ENCODE data around the gene LDB3. TPM values are rescaled to one million over a fixed set of nuclear protein-coding genes. Genes with fewer than 3 reads are reported as not detected.

LDB3 gene
- total and polyA plus RNA-seq, 9 donors, result 208 to 829 (median 592) TPM

DNA sequence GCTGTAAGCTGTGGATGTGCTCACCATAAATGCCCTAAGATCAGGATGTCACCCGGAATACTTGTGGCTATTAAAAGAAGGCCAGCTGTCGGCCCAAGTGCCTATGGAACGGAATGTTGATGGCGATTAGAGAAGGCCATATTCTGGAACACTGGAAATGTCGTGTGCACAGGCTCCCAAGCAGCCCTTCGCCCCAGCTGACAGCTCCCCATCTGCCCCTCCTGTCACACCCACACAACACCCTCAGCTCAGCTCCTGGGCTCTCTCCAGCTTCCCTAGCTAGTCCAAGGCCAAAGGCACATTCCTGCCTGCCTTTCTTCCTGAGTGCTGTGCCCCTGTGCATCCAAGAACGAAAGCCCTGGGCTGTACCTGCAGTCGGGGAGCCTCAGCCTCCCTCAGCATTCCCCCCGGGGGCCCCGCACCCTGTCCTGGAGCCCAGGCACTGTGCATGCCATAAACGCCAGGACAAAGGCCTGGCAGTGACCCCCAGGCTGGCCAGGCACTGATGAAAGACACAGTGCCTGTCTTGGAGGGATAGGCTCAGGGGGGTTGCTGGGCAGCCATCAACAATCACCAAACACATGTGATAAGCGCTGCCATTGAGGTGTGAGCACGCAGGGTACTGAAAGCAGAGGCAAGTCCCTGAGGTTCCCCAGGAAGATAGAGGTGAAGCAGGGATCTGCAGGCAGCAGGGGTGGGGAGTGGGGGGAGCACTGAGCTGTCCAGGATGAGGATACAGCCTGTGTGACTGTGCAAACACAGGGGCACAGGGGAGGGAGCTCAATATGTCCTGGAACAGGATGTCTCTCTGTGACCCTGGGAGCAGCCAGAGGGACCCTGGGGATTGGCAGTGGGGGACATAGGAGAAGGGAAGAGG, 3.7 kb upstream of the LDB3 start:
- no peak overlapping the region for H3K4me3 ChIP-seq (ENCODE audit: low read length)
- DNase-seq, result peak; percentile 86

DNA sequence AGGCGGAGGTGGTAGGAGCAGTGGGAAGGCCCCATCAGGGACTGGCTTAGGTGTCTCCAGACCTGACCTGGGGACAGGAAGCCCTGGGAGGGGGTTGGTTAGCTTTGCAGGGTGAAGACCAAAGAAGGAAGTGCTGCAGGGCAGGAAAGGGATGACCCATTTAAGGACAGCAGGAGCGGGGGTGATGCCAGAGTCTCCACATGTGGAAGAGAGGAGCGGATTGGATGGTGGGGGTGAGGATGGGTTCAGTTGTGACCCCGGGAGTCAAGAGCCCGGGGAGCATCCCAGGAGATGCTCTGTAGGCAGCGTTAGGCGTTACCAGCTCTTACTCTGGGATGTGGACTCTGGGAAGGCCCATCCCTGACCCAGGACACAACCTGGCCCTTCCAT, 3.1 kb upstream of the LDB3 start:
- DNase-seq, result no peak
- WGBS (ENCODE audit: insufficient coverage), result 62% methylated on average over 5 of the region's 7 CpGs
- H3K9me3 ChIP-seq (replicated peaks; ENCODE audit: control insufficient read depth, low read depth, low read length), result no peaks in the 10 kb centered on the region
- peaks cover 13% of the 10 kb centered on the region for H3K36me3 ChIP-seq (ENCODE audit: control insufficient read depth, insufficient read depth, low read length)
- H3K4me3 ChIP-seq (ENCODE audit: low read length), result no peak overlapping the region
- no peaks in the 10 kb centered on the region for H3K27me3 ChIP-seq (ENCODE audit: control insufficient read depth, insufficient read depth, low read length)
- peak overlapping the region; percentile 91 for H3K27ac ChIP-seq (ENCODE audit: low read length)
- peaks cover 91% of the 10 kb centered on the region for H3K4me1 ChIP-seq (ENCODE audit: control insufficient read depth, insufficient read depth, low read length)

More for the DNA sequence above, 3.7 kb upstream of the LDB3 start:
- Histone ChIP-seq H3K36me3 (ENCODE audit: control insufficient read depth, insufficient read depth, low read length) (peaks cover 10% of the 10 kb centered on the region), H3K27me3 (ENCODE audit: control insufficient read depth, insufficient read depth, low read length) (peaks cover 1% of the 10 kb centered on the region), H3K9me3 (replicated peaks; ENCODE audit: control insufficient read depth, low read depth, low read length) (no peaks in the 10 kb centered on the region), H3K4me1 (ENCODE audit: control insufficient read depth, insufficient read depth, low read length) (peaks cover 84% of the 10 kb centered on the region), H3K27ac (ENCODE audit: low read length) (peak overlapping the region; percentile 91)
- 66% methylated on average over 12 of the region's 13 CpGs for WGBS (ENCODE audit: insufficient coverage)

DNA sequence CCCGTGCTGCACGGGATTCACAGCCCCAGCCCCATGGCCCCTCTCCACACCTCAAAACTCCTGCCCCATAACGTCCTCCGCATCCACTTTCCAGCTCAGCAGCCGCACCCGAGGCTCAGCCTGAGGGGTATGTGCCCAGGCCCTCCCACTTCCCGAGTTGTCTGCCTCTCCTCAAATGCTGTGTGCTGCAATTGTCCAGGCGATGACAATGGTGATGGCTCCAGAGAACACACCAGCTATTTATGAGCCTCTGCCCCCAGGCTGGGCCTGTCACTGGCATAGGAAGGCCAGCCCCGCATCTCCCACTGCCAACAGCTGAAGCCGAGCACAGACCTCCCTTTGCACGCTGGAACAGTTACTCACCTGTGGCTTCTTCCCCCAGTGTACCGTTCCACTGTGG, 2.4 kb upstream of the LDB3 start:
- H3K4me3 ChIP-seq (ENCODE audit: low read length), result no peak overlapping the region
- H3K36me3 ChIP-seq (ENCODE audit: control insufficient read depth, insufficient read depth, low read length), result peaks cover 13% of the 10 kb centered on the region
- DNase-seq, result no peak
- WGBS (ENCODE audit: insufficient coverage), result 47% methylated on average over 12 of the region's 12 CpGs
- H3K9me3 ChIP-seq (replicated peaks; ENCODE audit: control insufficient read depth, low read depth, low read length), result no peaks in the 10 kb centered on the region
- peak overlapping the region; percentile 91 for H3K27ac ChIP-seq (ENCODE audit: low read length)
- H3K4me1 ChIP-seq (ENCODE audit: control insufficient read depth, insufficient read depth, low read length), result peaks cover 93% of the 10 kb centered on the region
- H3K27me3 ChIP-seq (ENCODE audit: control insufficient read depth, insufficient read depth, low read length), result no peaks in the 10 kb centered on the region

DNA sequence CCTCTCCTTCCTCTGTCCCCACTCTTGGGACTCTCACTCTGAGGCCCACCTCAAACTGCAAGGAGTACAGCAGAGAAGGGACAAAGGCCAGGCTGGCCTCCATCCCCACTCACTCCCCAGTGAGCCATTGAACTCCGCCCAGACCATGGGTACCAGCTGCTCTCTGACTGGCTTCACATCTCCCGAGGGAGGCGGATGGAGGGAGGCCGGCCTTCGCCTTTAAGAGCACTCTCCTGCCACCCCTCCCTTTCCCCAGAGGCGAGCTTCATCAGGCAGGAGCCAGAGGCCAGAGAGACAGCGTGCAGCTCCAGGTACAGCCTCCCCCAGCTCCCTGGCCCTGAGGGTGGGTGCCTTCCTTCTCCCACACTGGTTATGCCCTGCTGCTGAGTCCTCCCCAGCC, 1.8 kb upstream of the LDB3 start:
- H3K27me3 ChIP-seq (ENCODE audit: control insufficient read depth, insufficient read depth, low read length), result no peaks in the 10 kb centered on the region
- H3K36me3 ChIP-seq (ENCODE audit: control insufficient read depth, insufficient read depth, low read length), result peaks cover 13% of the 10 kb centered on the region
- H3K9me3 ChIP-seq (replicated peaks; ENCODE audit: control insufficient read depth, low read depth, low read length), result no peaks in the 10 kb centered on the region
- 60% methylated on average over 2 of the region's 7 CpGs for WGBS (ENCODE audit: insufficient coverage)
- H3K4me3 ChIP-seq (ENCODE audit: low read length), result peak overlapping the region; percentile 45
- peaks cover 92% of the 10 kb centered on the region for H3K4me1 ChIP-seq (ENCODE audit: control insufficient read depth, insufficient read depth, low read length)
- DNase-seq, result no peak
- H3K27ac ChIP-seq (ENCODE audit: low read length), result peak overlapping the region; percentile 91

DNA sequence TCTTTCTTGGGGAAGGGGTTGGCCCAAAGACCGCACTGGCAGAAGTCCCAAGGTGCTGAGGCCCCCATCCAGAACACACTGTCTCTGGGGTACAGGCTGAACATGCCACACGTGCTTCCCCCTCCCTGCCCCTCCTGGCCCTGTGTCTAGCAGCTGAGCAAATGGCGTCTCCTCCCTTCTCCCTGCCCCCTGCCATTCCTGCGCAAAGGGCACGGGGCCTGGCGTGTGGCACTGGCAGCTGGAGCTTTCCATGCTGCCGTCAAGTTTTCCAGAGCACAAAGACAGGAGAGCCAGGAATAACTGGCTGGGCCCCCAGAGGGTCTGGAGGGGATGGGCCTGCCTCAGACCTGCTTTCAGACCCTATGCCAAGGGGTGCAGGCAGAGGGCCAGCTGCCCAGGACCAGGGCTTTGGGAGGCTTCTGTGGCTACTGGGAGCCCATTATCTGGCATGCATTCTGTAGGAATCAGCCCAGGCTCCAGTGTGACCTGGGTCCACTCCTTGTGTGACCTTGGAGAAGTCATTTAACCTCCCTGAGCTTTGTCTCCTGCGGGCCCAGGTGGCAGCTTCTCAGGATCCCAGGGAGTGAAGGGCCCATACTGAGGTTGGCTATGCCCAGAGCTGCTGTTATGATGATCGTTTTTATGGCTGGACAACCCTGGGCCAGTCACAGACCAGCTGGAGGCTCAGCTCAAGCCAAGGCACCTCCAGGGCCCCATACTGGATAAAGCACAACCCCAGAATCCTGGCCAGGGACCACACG, 710 bp upstream of the LDB3 start:
- peak; percentile 86 for DNase-seq
- peaks cover 92% of the 10 kb centered on the region for H3K4me1 ChIP-seq (ENCODE audit: control insufficient read depth, insufficient read depth, low read length)
- peaks cover 13% of the 10 kb centered on the region for H3K36me3 ChIP-seq (ENCODE audit: control insufficient read depth, insufficient read depth, low read length)
- H3K27ac ChIP-seq (ENCODE audit: low read length), result peak overlapping the region; percentile 91
- WGBS (ENCODE audit: insufficient coverage), result 62% methylated on average over 9 of the region's 10 CpGs
- H3K4me3 ChIP-seq (ENCODE audit: low read length), result peak overlapping the region; percentile 45
- no peaks in the 10 kb centered on the region for H3K9me3 ChIP-seq (replicated peaks; ENCODE audit: control insufficient read depth, low read depth, low read length)
- no peaks in the 10 kb centered on the region for H3K27me3 ChIP-seq (ENCODE audit: control insufficient read depth, insufficient read depth, low read length)

DNA sequence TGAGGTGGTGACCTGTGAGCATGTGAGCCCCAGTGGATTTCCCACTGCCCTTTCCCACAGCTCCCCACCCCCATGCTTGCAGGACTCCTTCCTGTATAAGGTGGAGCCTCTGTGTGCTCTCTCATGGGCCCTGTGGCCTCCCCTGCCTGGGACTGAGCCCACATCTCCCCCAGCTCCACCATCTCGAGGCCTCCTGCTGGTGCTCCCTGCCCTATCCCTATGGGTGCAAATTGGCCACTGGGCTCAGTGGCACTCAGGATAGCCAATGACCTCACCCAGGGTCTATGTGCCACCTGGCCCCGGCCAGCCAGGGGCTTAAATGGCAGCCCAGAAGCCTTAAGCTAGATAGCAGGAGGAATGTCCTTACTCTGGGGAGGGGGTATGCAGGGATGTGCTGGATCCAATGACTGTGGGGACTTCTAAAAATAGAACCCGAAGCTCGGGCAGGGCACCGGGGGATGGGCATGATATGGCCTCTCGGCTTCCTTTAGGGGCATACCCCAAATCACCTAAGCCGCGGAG, 2.0 kb downstream of the LDB3 start:
- peak; percentile 67 for DNase-seq
- H3K4me1 ChIP-seq (ENCODE audit: control insufficient read depth, insufficient read depth, low read length), result peaks cover 92% of the 10 kb centered on the region
- peaks cover 24% of the 10 kb centered on the region for H3K36me3 ChIP-seq (ENCODE audit: control insufficient read depth, insufficient read depth, low read length)
- H3K27me3 ChIP-seq (ENCODE audit: control insufficient read depth, insufficient read depth, low read length), result no peaks in the 10 kb centered on the region
- H3K4me3 ChIP-seq (ENCODE audit: low read length), result peak overlapping the region; percentile 65
- H3K27ac ChIP-seq (ENCODE audit: low read length), result peak overlapping the region; percentile 96
- 70% methylated on average over 5 of the region's 8 CpGs for WGBS (ENCODE audit: insufficient coverage)
- H3K9me3 ChIP-seq (replicated peaks; ENCODE audit: control insufficient read depth, low read depth, low read length), result no peaks in the 10 kb centered on the region

DNA sequence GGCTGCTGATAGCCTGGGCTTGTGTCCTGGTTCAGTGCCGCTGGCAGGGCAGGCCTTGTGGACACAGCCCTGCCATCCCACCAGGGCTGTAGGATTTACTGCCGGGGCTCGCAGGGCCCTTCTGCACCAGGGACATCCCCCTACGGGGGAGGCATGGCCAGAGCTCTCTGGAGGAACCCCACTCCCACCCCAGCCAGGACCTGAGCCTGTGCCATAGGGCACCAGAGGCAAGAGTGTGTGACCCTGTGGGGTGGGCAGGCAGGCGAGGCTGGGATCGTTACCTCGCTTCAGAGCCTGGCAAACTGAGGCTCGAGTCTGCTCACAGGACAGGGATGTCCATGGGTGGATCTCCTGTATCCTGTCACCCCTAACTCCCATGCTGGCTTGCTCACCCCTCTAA, 2.6 kb downstream of the LDB3 start:
- Histone ChIP-seq H3K36me3 (ENCODE audit: control insufficient read depth, insufficient read depth, low read length) (peaks cover 29% of the 10 kb centered on the region), H3K9me3 (replicated peaks; ENCODE audit: control insufficient read depth, low read depth, low read length) (no peaks in the 10 kb centered on the region), H3K4me3 (ENCODE audit: low read length) (peak overlapping the region; percentile 65), H3K27me3 (ENCODE audit: control insufficient read depth, insufficient read depth, low read length) (no peaks in the 10 kb centered on the region), H3K27ac (ENCODE audit: low read length) (peak overlapping the region; percentile 96), H3K4me1 (ENCODE audit: control insufficient read depth, insufficient read depth, low read length) (peaks cover 92% of the 10 kb centered on the region)
- 80% methylated on average over 1 of the region's 8 CpGs for WGBS (ENCODE audit: insufficient coverage)
- no peak for DNase-seq

DNA sequence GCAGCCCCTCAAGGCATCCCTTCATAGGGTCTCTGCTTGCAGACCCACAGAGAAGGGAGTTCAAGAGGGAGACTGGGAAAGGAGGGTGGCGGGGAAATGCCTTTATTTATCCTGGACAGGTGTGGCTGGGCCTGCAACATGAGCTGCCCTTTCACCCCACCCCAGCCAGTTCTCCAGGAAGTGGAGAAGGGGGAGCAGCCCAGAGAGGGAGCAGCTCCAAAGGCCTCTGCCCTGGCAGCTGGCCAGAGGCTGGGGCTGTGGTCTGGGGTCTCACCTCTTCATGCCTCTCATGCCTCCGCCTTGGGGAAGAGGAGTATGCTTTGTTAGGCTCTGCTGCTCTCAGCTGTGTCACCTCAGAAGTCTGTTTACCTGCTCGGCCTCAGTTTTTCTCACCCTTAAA, 3.1 kb downstream of the LDB3 start:
- peaks cover 92% of the 10 kb centered on the region for H3K4me1 ChIP-seq (ENCODE audit: control insufficient read depth, insufficient read depth, low read length)
- H3K27ac ChIP-seq (ENCODE audit: low read length), result peak overlapping the region; percentile 96
- DNase-seq, result peak; percentile 43
- H3K36me3 ChIP-seq (ENCODE audit: control insufficient read depth, insufficient read depth, low read length), result peaks cover 33% of the 10 kb centered on the region
- no peaks in the 10 kb centered on the region for H3K9me3 ChIP-seq (replicated peaks; ENCODE audit: control insufficient read depth, low read depth, low read length)
- peak overlapping the region; percentile 65 for H3K4me3 ChIP-seq (ENCODE audit: low read length)
- WGBS (ENCODE audit: insufficient coverage), result 83% methylated on average over 1 of the region's 3 CpGs
- H3K27me3 ChIP-seq (ENCODE audit: control insufficient read depth, insufficient read depth, low read length), result no peaks in the 10 kb centered on the region

DNA sequence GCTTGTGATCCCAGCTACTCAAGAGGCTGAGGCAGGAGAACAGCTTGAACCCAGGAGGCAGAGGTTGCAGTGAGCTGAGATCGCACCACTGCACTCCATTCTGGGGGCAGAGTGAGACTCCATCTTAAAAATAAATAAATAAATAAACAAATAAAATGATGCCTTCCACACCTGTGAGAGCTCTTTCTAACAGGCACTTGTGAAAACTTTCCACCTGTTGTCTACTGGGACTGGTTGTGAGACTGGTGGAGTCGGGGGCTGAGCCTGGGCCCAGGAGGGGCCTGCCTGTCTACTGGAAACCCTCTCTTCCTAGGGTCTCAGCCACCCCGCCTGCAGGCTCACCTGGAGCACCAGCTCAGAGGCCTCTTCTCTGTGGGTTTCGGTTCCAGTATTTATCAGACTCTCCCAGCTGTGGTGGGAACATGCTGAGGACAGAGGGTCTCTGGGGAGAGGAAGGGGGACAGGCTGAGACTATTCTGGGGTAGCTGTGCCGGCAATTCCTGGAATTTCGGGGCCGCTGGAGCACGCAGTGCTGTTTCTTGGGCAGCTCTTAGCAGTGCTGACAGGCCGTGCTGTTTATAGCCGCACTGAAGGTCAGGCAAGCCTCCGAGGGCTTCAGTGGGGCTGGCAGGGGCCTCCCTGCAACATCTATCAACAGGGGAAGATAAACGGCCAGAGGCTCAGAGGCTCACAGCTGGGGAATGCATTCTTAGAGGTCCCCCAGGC, 3.8 kb downstream of the LDB3 start:
- peak overlapping the region; percentile 65 for H3K4me3 ChIP-seq (ENCODE audit: low read length)
- no peaks in the 10 kb centered on the region for H3K9me3 ChIP-seq (replicated peaks; ENCODE audit: control insufficient read depth, low read depth, low read length)
- H3K36me3 ChIP-seq (ENCODE audit: control insufficient read depth, insufficient read depth, low read length), result peaks cover 39% of the 10 kb centered on the region
- H3K4me1 ChIP-seq (ENCODE audit: control insufficient read depth, insufficient read depth, low read length), result peaks cover 92% of the 10 kb centered on the region
- peak; percentile 77 for DNase-seq
- WGBS (ENCODE audit: insufficient coverage), result 15% methylated on average over 7 of the region's 12 CpGs
- H3K27me3 ChIP-seq (ENCODE audit: control insufficient read depth, insufficient read depth, low read length), result no peaks in the 10 kb centered on the region
- H3K27ac ChIP-seq (ENCODE audit: low read length), result peak overlapping the region; percentile 88
